ENCODE data around the gene ZSCAN31.

DNA sequence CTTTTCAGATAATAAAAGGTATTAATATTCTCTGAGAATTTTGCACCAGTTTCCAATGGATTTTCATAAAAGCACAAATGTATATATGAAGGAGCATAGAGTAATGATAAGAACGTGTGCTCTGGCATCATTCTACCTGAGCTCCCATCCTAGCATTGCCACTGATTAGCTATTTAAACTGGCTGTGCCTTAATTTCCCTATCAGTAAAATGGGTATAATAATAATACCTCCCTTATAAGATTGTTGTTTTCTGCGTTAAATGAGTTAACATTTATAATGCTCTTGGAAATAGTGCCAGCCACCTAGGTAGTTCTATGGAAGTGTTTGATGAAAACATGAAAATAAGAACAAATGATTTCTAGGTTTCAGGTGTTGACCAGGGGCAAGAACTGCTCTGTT, 25.0 kb upstream of the ZSCAN31 start:
- TF ChIP-seq POLR2AphosphoS5 (IDR thresholded peaks at IDR 0.05), result no peak
- no peak for TF ChIP-seq CTCF (IDR thresholded peaks at IDR 0.05)

Data from breast epithelium (tissue), 3 donors.